IMR-90 (cell line): ENCODE data around the gene COL12A1. TPM values are rescaled to one million over a fixed set of nuclear protein-coding genes. Genes with fewer than 3 reads are reported as not detected.

Source experiments
- ATAC-seq: fragments of 200-7000 bp; cut with Tn5 transposase; 2 replicates; pipeline ENCODE4 v1.9.1; 2020; ENCODE audit warnings: low read depth, mild to moderate bottlenecking, moderate library complexity
- BruUV-seq: library from RNA; stranded (reverse); fragments of 400-500 nt; replicated peaks from 2 replicates; lab custom pipeline; 2021; lab: Mats Ljungman, UMichigan
- CTCF ChIA-PET: fragments of 300-600 bp; formaldehyde crosslinking; extraction: SDS; loops from one replicate; lab custom pipeline; 2021; ENCODE audit warnings: antibody characterized with exemption; lab: Yijun Ruan, JAX
- POLR2A ChIA-PET: fragments of 300-600 bp; sonication (Branson Sonifier 250); formaldehyde crosslinking; loops from one replicate; lab custom pipeline; 2022; ENCODE audit warnings: antibody characterized with exemption; ENCODE audit not compliant: unreplicated experiment; lab: Charles Lee
- DNase-seq: peaks from one replicate; pipeline ENCODE4 v3.0.0; 2013
- H2AFZ ChIP-seq: replicated peaks from 2 replicates; pipeline ENCODE3; 2013; ENCODE audit warnings: low read length, mild to moderate bottlenecking; ENCODE audit not compliant: poor library complexity
- H2AK5ac ChIP-seq: 2 replicates; pipeline ENCODE4 v1.6.1; 2013; ENCODE audit warnings: low read depth, low read length, inconsistent platforms
- H2AK9ac ChIP-seq: replicated peaks from 2 replicates; pipeline ENCODE3; 2013; ENCODE audit warnings: mild to moderate bottlenecking, low read depth, low read length, moderate library complexity; ENCODE audit not compliant: poor library complexity
- H2BK120ac ChIP-seq: 2 replicates; pipeline ENCODE4 v1.6.1; 2013; ENCODE audit warnings: low read depth, low read length, inconsistent platforms
- H2BK15ac ChIP-seq: 3 replicates; pipeline ENCODE4 v1.6.1; 2013; ENCODE audit warnings: low read depth, low read length, inconsistent platforms
- H2BK20ac ChIP-seq: 2 replicates; pipeline ENCODE4 v1.6.1; 2013; ENCODE audit warnings: low read depth, mild to moderate bottlenecking, inconsistent platforms, low read length, moderate library complexity
- H2BK5ac ChIP-seq: 2 replicates; pipeline ENCODE4 v1.6.1; 2013; ENCODE audit warnings: mild to moderate bottlenecking, low read depth, low read length, inconsistent platforms; ENCODE audit not compliant: poor library complexity, severe bottlenecking
- H3K14ac ChIP-seq: replicated peaks from 2 replicates; pipeline ENCODE4 v1.6.1; 2013; ENCODE audit warnings: low read depth, low read length, inconsistent platforms
- H3K18ac ChIP-seq: 2 replicates; pipeline ENCODE4 v1.6.1; 2013; ENCODE audit warnings: low read depth, low read length, control low read depth
- H3K23ac ChIP-seq: 2 replicates; pipeline ENCODE4 v1.6.1; 2013; ENCODE audit warnings: low read depth, low read length, inconsistent platforms
- H3K27ac ChIP-seq: 2 replicates; pipeline ENCODE4 v1.5.1; 2013; ENCODE audit warnings: mild to moderate bottlenecking, control low read depth, low read length; ENCODE audit not compliant: insufficient read depth
- H3K27me3 ChIP-seq: 2 replicates; pipeline ENCODE4 v1.6.1; 2013; ENCODE audit warnings: low read length; ENCODE audit not compliant: control insufficient read depth, insufficient read depth
- H3K36me3 ChIP-seq: 2 replicates; pipeline ENCODE4 v1.6.1; 2013; ENCODE audit warnings: low read length, mixed read lengths; ENCODE audit not compliant: control insufficient read depth, insufficient read depth
- H3K4ac ChIP-seq: 2 replicates; pipeline ENCODE4 v1.6.1; 2013; ENCODE audit warnings: low read depth, low read length, inconsistent platforms
- H3K4me1 ChIP-seq: 2 replicates; pipeline ENCODE4 v1.6.1; 2013; ENCODE audit warnings: low read length, mixed read lengths; ENCODE audit not compliant: control insufficient read depth, insufficient read depth
- H3K4me2 ChIP-seq: 2 replicates; pipeline ENCODE4 v1.6.1; 2013; ENCODE audit warnings: low read depth, mild to moderate bottlenecking, control low read depth, low read length, moderate library complexity
- H3K4me3 ChIP-seq: 2 replicates; pipeline ENCODE4 v1.5.1; 2013; ENCODE audit warnings: low read depth, mild to moderate bottlenecking, control low read depth, low read length, moderate library complexity; ENCODE audit not compliant: insufficient read depth
- H3K56ac ChIP-seq: 2 replicates; pipeline ENCODE4 v1.6.1; 2013; ENCODE audit warnings: low read length, inconsistent platforms; ENCODE audit not compliant: insufficient read depth; ENCODE audit errors: extremely low read depth
- H3K79me1 ChIP-seq, 2 experiments: 2 replicates each; pipeline ENCODE4 v1.6.1; 2013; ENCODE audit warnings: low read length in 2 of 2, inconsistent platforms in 1 of 2, low read depth in 1 of 2
- H3K9ac ChIP-seq: 2 replicates; pipeline ENCODE4 v1.6.1; 2013; ENCODE audit warnings: low read depth, low read length, control low read depth
- H3K9me1 ChIP-seq: 2 replicates; pipeline ENCODE4 v1.6.1; 2013; ENCODE audit warnings: low read length, inconsistent platforms; ENCODE audit not compliant: insufficient read depth
- H3K9me3 ChIP-seq: 2 replicates; pipeline ENCODE4 v1.6.1; 2013; ENCODE audit warnings: low read length; ENCODE audit not compliant: control insufficient read depth, insufficient read depth
- H4K20me1 ChIP-seq: 2 replicates; pipeline ENCODE4 v1.6.1; 2013; ENCODE audit warnings: low read length, inconsistent platforms; ENCODE audit not compliant: insufficient read depth
- H4K5ac ChIP-seq: 2 replicates; pipeline ENCODE4 v1.6.1; 2013; ENCODE audit warnings: mild to moderate bottlenecking, low read depth, low read length, control low read depth
- H4K8ac ChIP-seq, 2 experiments: 2 replicates each; pipeline ENCODE4 v1.6.1; 2013; ENCODE audit warnings: low read depth in 2 of 2, low read length in 2 of 2, control low read depth in 1 of 2, inconsistent platforms in 1 of 2
- H4K91ac ChIP-seq: 2 replicates; pipeline ENCODE4 v1.6.1; 2013; ENCODE audit warnings: low read depth, low read length, inconsistent platforms; ENCODE audit not compliant: insufficient read depth
- CEBPB ChIP-seq: IDR thresholded peaks from 2 replicates; pipeline ENCODE4 v1.6.1; 2012; ENCODE audit warnings: low read depth, low read length, improper control_type of control experiment
- CHD1 ChIP-seq: IDR thresholded peaks from 2 replicates; pipeline ENCODE4 v1.6.1; 2012; ENCODE audit warnings: low read depth, low read length, improper control_type of control experiment
- MXI1 ChIP-seq: IDR thresholded peaks from 2 replicates; pipeline ENCODE4 v1.6.1; 2012; ENCODE audit warnings: low read depth, mild to moderate bottlenecking, low read length, moderate library complexity, borderline replicate concordance
- RCOR1 ChIP-seq: IDR thresholded peaks from 2 replicates; pipeline ENCODE4 v1.6.1; 2012; ENCODE audit warnings: mild to moderate bottlenecking, low read length, improper control_type of control experiment; ENCODE audit not compliant: insufficient replicate concordance
- WGBS, 2 experiments: methylation state at CpG; one replicate each; pipeline versions ENCODE4 v1.1.5 to v1.1.7; 2013; ENCODE audit warnings: missing lambda C conversion rate in 2 of 2; ENCODE audit not compliant: insufficient read length in 1 of 2; ENCODE audit errors: extremely low coverage in 2 of 2; 5-methylcytosine and 5-hydroxymethylcytosine counted together
- dilution Hi-C: fragments of 300-500 bp; cut with HindIII; formaldehyde crosslinking; loops from one replicate; pipeline ENCODE4 v1.14.3; 2018; ENCODE audit warnings: low sequenced_read_pairs; ENCODE audit not compliant: unreplicated experiment
- in situ Hi-C: fragments of 300-500 bp; cut with MboI; formaldehyde crosslinking; loops from 3 replicates; pipeline ENCODE4 v1.14.3; 2019; ENCODE audit warnings: low sequenced_read_pairs, inconsistent platforms, mixed read lengths
- intact Hi-C: fragments of 100-400 bp; cut with micrococcal nuclease; formaldehyde crosslinking; loops from 2 replicates; pipeline ENCODE4 v1.10.0; 2022
- polyA plus RNA-seq, 3 experiments: library from polyadenylated mRNA; depleted of rRNA; stranded (reverse); fragments of >200 nt; gene quantifications; 2 replicates each; pipeline ENCODE4 v1.2.3, GENCODE V29; 2012; ENCODE audit warnings: low replicate concordance in 1 of 3
- total RNA-seq: library from RNA; depleted of rRNA; stranded (reverse); fragments of >200 nt; gene quantifications from 2 replicates; pipeline ENCODE4 v1.2.3, GENCODE V29; 2012

The COL12A1 gene
- total and polyA plus RNA-seq, 2 of the 4 experiments (the other 2 are of a cell fraction) = 350 to 452 TPM

- dilution Hi-C loops = no loop called here
These were observed 14.5 kb upstream of the COL12A1 start for GRCh38 chr6:75220357-75220756.

More at GRCh38 chr6:75220357-75220756, 14.5 kb upstream of the COL12A1 start:
- no peak overlapping the region for H3K27ac ChIP-seq
- no peak overlapping the region for H4K5ac ChIP-seq
- no CpG with 5 or more reads among the region's 1 CpG for WGBS, 2 experiments
- peak; percentile 27 for DNase-seq
- no peaks in the 10 kb centered on the region for H4K20me1 ChIP-seq
- no peak overlapping the region for H3K56ac ChIP-seq
- H2BK5ac ChIP-seq = no peak overlapping the region
- H2AK9ac ChIP-seq = no peak overlapping the region
- no peaks in the 10 kb centered on the region for H3K79me1 ChIP-seq
- no peak overlapping the region for H4K91ac ChIP-seq
- POLR2A ChIA-PET = no interaction called here
- peaks cover 5% of the 10 kb centered on the region; the same call in 1 of the 2 replicates for H3K9me1 ChIP-seq
- ATAC-seq = no peak
- H3K27me3 ChIP-seq = no peaks in the 10 kb centered on the region
- peaks cover 12% of the 10 kb centered on the region for H3K4me1 ChIP-seq
- in situ Hi-C loops (no loop called here), intact Hi-C loops (no loop called here)
- H2BK120ac ChIP-seq = no peak overlapping the region
- CTCF ChIA-PET = interaction anchor here (1.2 kb wide), 1 partner anchor 11 kb away, joined by 4 read pairs; no protein-coding TSS in a partner anchor
- TF ChIP-seq MXI1 = no peak
- no peak for TF ChIP-seq CEBPB
- TF ChIP-seq RCOR1 = no peak
- TF ChIP-seq CHD1 = no peak
- no peaks in the 10 kb centered on the region for H3K36me3 ChIP-seq
- H4K8ac ChIP-seq = no peak overlapping the region
- H3K4ac ChIP-seq = no peak overlapping the region
- no peak overlapping the region for H3K23ac ChIP-seq
- no peak overlapping the region for H3K4me2 ChIP-seq
- no peak overlapping the region for H2BK15ac ChIP-seq
- H3K18ac ChIP-seq = no peak overlapping the region
- no peak overlapping the region for H3K14ac ChIP-seq
- H3K9me3 ChIP-seq = no peaks in the 10 kb centered on the region
- no peak overlapping the region for H3K9ac ChIP-seq
- no peak overlapping the region for H2BK20ac ChIP-seq
- no peak overlapping the region for H3K4me3 ChIP-seq
- no peak overlapping the region for H2AK5ac ChIP-seq
- BruUV-seq = no TSS peak
- no peak overlapping the region for H2AFZ ChIP-seq
